Measurements from ENCODE around the gene NAGLU. TPM values are rescaled to one million over a fixed set of nuclear protein-coding genes. Genes with fewer than 3 reads are reported as not detected.

Gene NAGLU
- total and polyA plus RNA-seq, 2 of the 13 experiments (the other 11 are each of a cell fraction or from before 2014, with no cell fraction given) = 28.2 to 40.1 TPM

GRCh38 chr17:42530952-42531454 is 5.0 kb upstream of the NAGLU start (continued):
- TF ChIP-seq ZNF704 (CRISPR knock-in tag; IDR thresholded peaks at IDR 0.05; ENCODE audit: borderline replicate concordance) (no peak), CERS6 (CRISPR knock-in tag; IDR thresholded peaks at IDR 0.05) (no peak), NBN (conservative IDR thresholded peaks at IDR 0.05) (no peak), HCFC1 (IDR thresholded peaks at IDR 0.05; ENCODE audit: low read depth, low read length) (no peak), AFF4 (CRISPR knock-in tag; IDR thresholded peaks at IDR 0.05) (no peak; the same call in 1 of the 2 replicates), ZNF598 (CRISPR knock-in tag; IDR thresholded peaks at IDR 0.05; ENCODE audit: borderline replicate concordance) (peak; percentile 77), ZBTB40 (IDR thresholded peaks at IDR 0.05) (no peak), ZBTB40 (CRISPR knock-in tag; IDR thresholded peaks at IDR 0.05) (no peak; the same call in 1 of the 2 replicates), ZZZ3 (CRISPR knock-in tag; IDR thresholded peaks at IDR 0.05; ENCODE audit: borderline replicate concordance) (no peak), TEF (CRISPR knock-in tag; IDR thresholded peaks at IDR 0.05) (no peak), KDM5B (CRISPR knock-in tag; IDR thresholded peaks at IDR 0.05; ENCODE audit: borderline replicate concordance) (peak; percentile 50; the same call in 1 of the 2 replicates), ZNF232 (CRISPR knock-in tag; IDR thresholded peaks at IDR 0.05; ENCODE audit: borderline replicate concordance) (no peak), SNAPC5 (CRISPR knock-in tag; IDR thresholded peaks at IDR 0.05; ENCODE audit: borderline replicate concordance) (no peak)

Data from HepG2 (cell line).